ENCODE measurements around the gene CPLX1. TPM values are rescaled to one million over a fixed set of nuclear protein-coding genes. Genes with fewer than 3 reads are reported as not detected.

The CPLX1 gene
- polyA plus RNA-seq, 1 donor: 0.28 TPM

Other genes starting within 250 kb of the CPLX1 start
- not detected for gene TMEM271, start 249.8 kb downstream of the CPLX1 start, polyA plus RNA-seq (ENCODE audit: insufficient read length)
- 17.0 TPM for gene PDE6B, start 200.6 kb downstream of the CPLX1 start, polyA plus RNA-seq (ENCODE audit: insufficient read length)
- gene ATP5ME, start 151.9 kb downstream of the CPLX1 start, polyA plus RNA-seq (ENCODE audit: insufficient read length): 251 TPM
- 1,006 TPM for gene MYL5, start 151.6 kb downstream of the CPLX1 start, polyA plus RNA-seq (ENCODE audit: insufficient read length)
- 19.1 TPM for gene SLC49A3, start 137.0 kb downstream of the CPLX1 start, polyA plus RNA-seq (ENCODE audit: insufficient read length)
- gene PCGF3, start 120.3 kb downstream of the CPLX1 start, polyA plus RNA-seq (ENCODE audit: insufficient read length): 50.5 TPM
- gene GAK, start 106.2 kb upstream of the CPLX1 start, polyA plus RNA-seq (ENCODE audit: insufficient read length): 43.2 TPM
- 22.1 TPM for gene TMEM175, start 106.3 kb upstream of the CPLX1 start, polyA plus RNA-seq (ENCODE audit: insufficient read length)
- gene DGKQ, start 147.4 kb upstream of the CPLX1 start, polyA plus RNA-seq (ENCODE audit: insufficient read length): 6.5 TPM
- 16.5 TPM for gene IDUA, start 160.9 kb upstream of the CPLX1 start, polyA plus RNA-seq (ENCODE audit: insufficient read length)
- gene SLC26A1, start 167.3 kb upstream of the CPLX1 start, polyA plus RNA-seq (ENCODE audit: insufficient read length): 6.0 TPM
- gene FGFRL1, start 185.5 kb upstream of the CPLX1 start, polyA plus RNA-seq (ENCODE audit: insufficient read length): 297 TPM